Keratinocyte (primary cell): Measurements from ENCODE around the gene MAP3K20.

Source experiments
- EZH2 ChIP-seq: IDR thresholded peaks from one replicate; pipeline ENCODE4 v1.6.1; 2012; ENCODE audit warnings: inconsistent platforms, mild to moderate bottlenecking, low read length, moderate library complexity
- TF ChIP-seq, protein P1 (sequence below), 3 experiments: IDR thresholded peaks in 1 of 3; conservative IDR thresholded peaks in 1 of 3; optimal IDR thresholded peaks in 1 of 3; 2 replicates in 2 of 3; 3 replicates in 1 of 3; pipeline versions ENCODE3 to v1.5.1; 2011; ENCODE audit warnings: low read length in 3 of 3, mild to moderate bottlenecking in 3 of 3, moderate library complexity in 2 of 3, control low read depth in 1 of 3, inconsistent platforms in 1 of 3; ENCODE audit not compliant: insufficient read depth in 2 of 3; ENCODE audit errors: extremely low read depth in 1 of 3

- TF ChIP-seq, protein P1, sequence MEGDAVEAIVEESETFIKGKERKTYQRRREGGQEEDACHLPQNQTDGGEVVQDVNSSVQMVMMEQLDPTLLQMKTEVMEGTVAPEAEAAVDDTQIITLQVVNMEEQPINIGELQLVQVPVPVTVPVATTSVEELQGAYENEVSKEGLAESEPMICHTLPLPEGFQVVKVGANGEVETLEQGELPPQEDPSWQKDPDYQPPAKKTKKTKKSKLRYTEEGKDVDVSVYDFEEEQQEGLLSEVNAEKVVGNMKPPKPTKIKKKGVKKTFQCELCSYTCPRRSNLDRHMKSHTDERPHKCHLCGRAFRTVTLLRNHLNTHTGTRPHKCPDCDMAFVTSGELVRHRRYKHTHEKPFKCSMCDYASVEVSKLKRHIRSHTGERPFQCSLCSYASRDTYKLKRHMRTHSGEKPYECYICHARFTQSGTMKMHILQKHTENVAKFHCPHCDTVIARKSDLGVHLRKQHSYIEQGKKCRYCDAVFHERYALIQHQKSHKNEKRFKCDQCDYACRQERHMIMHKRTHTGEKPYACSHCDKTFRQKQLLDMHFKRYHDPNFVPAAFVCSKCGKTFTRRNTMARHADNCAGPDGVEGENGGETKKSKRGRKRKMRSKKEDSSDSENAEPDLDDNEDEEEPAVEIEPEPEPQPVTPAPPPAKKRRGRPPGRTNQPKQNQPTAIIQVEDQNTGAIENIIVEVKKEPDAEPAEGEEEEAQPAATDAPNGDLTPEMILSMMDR (optimal IDR thresholded peaks at IDR 0.05 in 1 of 3, IDR thresholded peaks at IDR 0.05 in 1 of 3, conservative IDR thresholded peaks at IDR 0.05 in 1 of 3; ENCODE audit: extremely low read depth in 1 of 3, insufficient read depth in 2 of 3, low read length in 3 of 3), result no peak
- no peak for TF ChIP-seq EZH2
Measured at GRCh38 chr2:173033084-173033483, 42.6 kb upstream of the MAP3K20 start.
